Natural killer cell treated with Interleukin-12 subunit alpha and Interleukin-12 subunit beta and Interleukin-15 and Interleukin-18, amount 100 ng/mL, for 72 hours (primary cell): ENCODE measurements around the gene GALNT9. TPM values are rescaled to one million over a fixed set of nuclear protein-coding genes. Genes with fewer than 3 reads are reported as not detected.
A peak's percentile ranks its signal among the peaks of the same experiment; 100 is the strongest.
"Not testable (repeated sequence)": the region's sequence is repeated elsewhere in the genome, so short reads cannot be mapped to it uniquely, and the experiment has no call there.

ENCODE experiments used
- ATAC-seq, 2 donors: fragments of 150-1000 bp; cut with Tn5 transposase in 1 of 2; sonication (Bioruptor Pico), chemical (Tn5 transposase) in 1 of 2; 2 replicates each; pipeline ENCODE4 v1.10.0; 2021
- DNase-seq: peaks from one replicate; pipeline ENCODE4 v3.0.0; 2022; ENCODE audit warnings: low spot score
- H3K27ac Mint-ChIP-seq, 2 donors: 1 replicate in 1 of 2; 2 replicates in 1 of 2; pipeline ENCODE4 v1.8.0; 2022; ENCODE audit warnings: mixed read lengths in 2 of 2, mild to moderate bottlenecking in 1 of 2, moderate library complexity in 1 of 2
- H3K27me3 Mint-ChIP-seq, 2 donors: 1 replicate in 1 of 2; 2 replicates in 1 of 2; pipeline ENCODE4 v1.8.0; 2022; ENCODE audit warnings: mixed read lengths in 2 of 2
- H3K36me3 Mint-ChIP-seq: one replicate; pipeline ENCODE4 v1.8.0; 2022; ENCODE audit warnings: mixed read lengths
- H3K4me1 Mint-ChIP-seq, 2 donors: 1 replicate in 1 of 2; 2 replicates in 1 of 2; pipeline ENCODE4 v1.8.0; 2022; ENCODE audit warnings: low read depth in 2 of 2, mixed read lengths in 2 of 2, mild to moderate bottlenecking in 1 of 2
- H3K4me3 Mint-ChIP-seq: one replicate; pipeline ENCODE4 v1.8.0; 2022; ENCODE audit warnings: mixed read lengths
- H3K9me3 Mint-ChIP-seq: 2 replicates; pipeline ENCODE4 v1.8.0; 2022; ENCODE audit warnings: mixed read lengths
- total RNA-seq, 2 donors: library from RNA; stranded (reverse); gene quantifications; one replicate each; pipeline ENCODE4 v1.2.3, GENCODE V29; 2022

GALNT9 gene
- total RNA-seq, 2 donors from 2014 or later, result not detected

DNA sequence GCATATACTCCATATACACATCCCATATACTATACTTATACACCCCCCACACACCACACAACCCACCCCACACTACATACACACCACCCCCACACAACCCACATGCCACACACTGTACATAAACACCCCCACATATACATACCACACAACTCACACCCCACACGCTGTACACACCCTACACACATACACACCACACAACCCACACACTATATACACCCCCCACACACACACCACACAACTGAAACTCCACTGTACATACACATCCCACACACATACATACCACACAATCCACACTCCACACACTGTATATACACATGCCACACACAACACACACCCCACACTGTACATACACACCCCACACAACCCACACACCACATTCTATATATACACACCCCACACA is 104.2 kb downstream of the GALNT9 start:
- H3K4me1 Mint-ChIP-seq, result peaks cover 7 to 8% of the 10 kb centered on the region in 2 donors
- no peak for DNase-seq
- no peak overlapping the region for H3K4me3 Mint-ChIP-seq
- no peaks in the 10 kb centered on the region for H3K36me3 Mint-ChIP-seq
- H3K27me3 Mint-ChIP-seq, result peaks cover 3 to 4% of the 10 kb centered on the region in 2 donors
- no peaks in the 10 kb centered on the region for H3K9me3 Mint-ChIP-seq
- H3K27ac Mint-ChIP-seq, result no peak overlapping the region
- ATAC-seq, result no peak

DNA sequence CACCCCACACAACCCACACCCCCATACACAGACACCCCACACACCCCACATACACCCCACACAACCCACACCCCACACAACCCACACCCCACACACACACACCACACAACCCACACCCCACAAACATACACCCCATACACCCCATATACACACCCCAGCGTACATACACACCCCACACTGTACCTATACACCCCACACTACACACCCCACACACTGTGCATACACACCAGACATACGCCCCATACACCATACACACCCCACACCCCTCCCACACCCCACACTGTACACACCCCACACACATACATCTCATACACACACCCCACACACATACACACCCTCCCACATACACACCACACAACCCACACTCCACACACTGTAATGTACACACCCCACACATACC is 104.9 kb downstream of the GALNT9 start:
- Mint-ChIP-seq H3K27ac (no peak overlapping the region), H3K4me1 (peaks cover 7 to 8% of the 10 kb centered on the region in 2 donors), H3K27me3 (peaks cover 8% of the 10 kb centered on the region in 2 donors), H3K4me3 (no peak overlapping the region), H3K36me3 (no peaks in the 10 kb centered on the region), H3K9me3 (no peaks in the 10 kb centered on the region)
- ATAC-seq, result no peak
- DNase-seq, result no peak

DNA sequence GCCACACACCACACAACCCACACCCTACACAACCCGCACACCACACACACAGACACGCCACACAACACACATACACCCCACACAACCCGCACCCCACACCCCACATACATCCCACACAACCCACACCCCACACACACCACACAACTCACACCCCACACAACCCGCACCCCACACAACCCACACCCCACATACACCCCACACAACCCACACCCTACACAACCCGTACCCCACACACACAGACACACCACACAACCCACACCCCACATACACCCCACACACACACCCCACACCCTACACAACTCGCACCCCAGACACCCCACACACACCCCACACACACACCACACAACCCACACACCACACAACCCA is 106.6 kb downstream of the GALNT9 start:
- H3K27ac Mint-ChIP-seq, result peak overlapping the region; percentile 25 to 37
- H3K9me3 Mint-ChIP-seq, result no peaks in the 10 kb centered on the region
- ATAC-seq, result peak in 1 of 2 donors; percentile 4
- no peak for DNase-seq
- H3K36me3 Mint-ChIP-seq, result no peaks in the 10 kb centered on the region
- H3K4me3 Mint-ChIP-seq, result peak overlapping the region; percentile 51
- peaks cover 7 to 10% of the 10 kb centered on the region in 2 donors for H3K4me1 Mint-ChIP-seq
- H3K27me3 Mint-ChIP-seq, result peaks cover 9 to 13% of the 10 kb centered on the region in 2 donors

DNA sequence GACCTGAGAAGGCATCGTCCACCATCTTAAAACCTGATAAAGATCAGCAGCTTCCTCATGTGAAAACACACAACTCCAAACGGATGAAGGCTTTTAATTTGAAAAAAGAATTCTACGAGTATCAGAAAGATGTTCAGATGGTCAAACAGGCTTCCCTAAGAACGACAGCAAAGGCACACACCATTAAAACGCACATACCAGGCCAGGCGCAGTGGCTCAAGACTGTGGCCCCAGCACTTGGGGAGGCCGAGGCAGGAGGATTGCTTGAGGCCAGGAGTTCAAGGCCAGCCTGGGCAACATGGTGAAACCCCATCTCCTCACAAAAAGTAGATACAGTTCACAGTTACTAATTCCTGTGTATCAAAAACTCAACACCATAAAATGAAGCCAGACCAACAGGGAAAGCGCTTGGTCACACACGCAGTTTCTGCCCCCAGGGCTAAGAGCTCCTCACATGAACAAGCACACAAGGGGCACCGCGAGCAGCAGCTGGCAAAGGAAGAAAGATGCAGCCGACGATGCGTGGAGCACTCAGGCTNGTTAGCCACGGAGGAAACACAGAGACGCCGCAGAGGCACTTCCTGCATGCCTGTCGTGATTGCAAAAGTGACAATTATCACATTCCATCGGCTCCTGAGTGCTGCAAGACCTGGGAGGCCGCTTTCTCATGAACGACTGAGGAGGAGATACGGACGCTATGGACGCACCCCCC is 107.1 kb downstream of the GALNT9 start:
- ATAC-seq (peak; percentile 61 to 74), DNase-seq (peak; percentile 63)
- Mint-ChIP-seq H3K9me3 (no peaks in the 10 kb centered on the region), H3K36me3 (no peaks in the 10 kb centered on the region), H3K4me3 (peak overlapping the region; percentile 51), H3K4me1 (peaks cover 7 to 11% of the 10 kb centered on the region in 2 donors), H3K27me3 (peaks cover 14 to 19% of the 10 kb centered on the region in 2 donors), H3K27ac (peak overlapping the region; percentile 25 to 37)

DNA sequence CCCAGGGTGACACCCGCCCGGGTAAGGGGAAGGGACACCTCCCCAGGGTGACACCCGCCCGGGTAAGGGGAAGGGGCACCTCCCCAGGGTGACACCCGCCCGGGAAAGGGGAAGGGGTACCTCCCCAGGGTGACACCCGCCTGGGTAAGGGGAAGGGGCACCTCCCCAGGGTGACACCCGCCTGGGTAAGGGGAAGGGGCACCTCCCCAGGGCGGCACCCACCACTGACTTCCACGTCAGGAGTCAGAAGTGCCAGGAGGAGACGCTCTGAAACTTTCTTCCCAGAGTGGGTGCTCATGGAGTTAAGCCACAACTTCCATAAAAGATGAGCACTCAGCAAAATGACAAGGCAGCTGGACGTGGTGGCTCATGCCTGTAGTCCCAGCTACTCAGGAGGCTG is 109.6 kb downstream of the GALNT9 start:
- DNase-seq, ATAC-seq, H3K36me3 Mint-ChIP-seq, H3K27ac Mint-ChIP-seq, H3K4me3 Mint-ChIP-seq, H3K9me3 Mint-ChIP-seq: not testable (repeated sequence)
- Mint-ChIP-seq H3K4me1 (peaks cover 7 to 11% of the 10 kb centered on the region in 2 donors), H3K27me3 (peaks cover 23 to 25% of the 10 kb centered on the region in 2 donors)

DNA sequence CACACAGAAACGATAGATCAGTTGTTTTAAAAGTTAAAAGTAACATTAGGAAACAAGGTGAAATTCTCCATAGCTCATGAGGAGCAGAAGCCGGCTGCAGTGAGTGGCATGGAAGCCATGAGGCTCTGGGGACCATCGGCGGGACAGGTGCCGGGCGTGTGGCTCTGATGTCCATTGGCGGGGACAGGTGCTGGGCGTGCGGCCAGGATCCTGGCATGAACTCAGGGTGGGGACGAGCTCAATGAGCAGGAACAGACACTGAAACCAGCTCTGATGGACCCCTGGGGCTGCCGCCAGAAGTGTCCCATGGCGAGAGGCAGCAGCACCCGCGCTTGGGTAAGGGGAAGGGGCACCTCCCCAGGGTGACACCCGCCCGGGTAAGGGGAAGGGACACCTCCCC is 110.1 kb downstream of the GALNT9 start:
- H3K4me3 Mint-ChIP-seq, result no peak overlapping the region
- DNase-seq (no peak), ATAC-seq (no peak)
- no peak overlapping the region for H3K27ac Mint-ChIP-seq
- peaks cover 7 to 11% of the 10 kb centered on the region in 2 donors for H3K4me1 Mint-ChIP-seq
- H3K36me3 Mint-ChIP-seq, result no peaks in the 10 kb centered on the region
- H3K27me3 Mint-ChIP-seq, result peaks cover 23 to 25% of the 10 kb centered on the region in 2 donors
- no peaks in the 10 kb centered on the region for H3K9me3 Mint-ChIP-seq

DNA sequence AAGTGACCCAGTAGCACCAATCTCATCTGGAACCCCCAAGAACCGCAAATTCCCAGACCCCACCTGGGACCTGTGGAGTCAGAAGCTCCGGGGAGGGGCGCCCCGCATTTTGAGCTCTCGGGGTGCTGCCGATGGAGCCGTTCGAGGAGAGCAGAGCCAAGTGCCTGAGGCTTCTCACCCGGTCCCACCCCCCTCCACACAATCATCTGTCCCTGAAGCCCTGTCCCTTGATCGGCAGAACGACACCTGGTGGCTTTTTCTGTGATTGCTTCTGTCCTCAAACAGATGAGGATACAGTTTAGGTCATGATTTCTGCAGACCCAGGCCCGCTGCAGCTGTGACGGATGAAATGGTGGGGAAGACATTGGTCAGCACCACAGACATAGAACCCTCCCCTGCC is 110.5 kb downstream of the GALNT9 start:
- ATAC-seq, result peak in 1 of 2 donors; percentile 16
- Mint-ChIP-seq H3K27ac (no peak overlapping the region), H3K36me3 (no peaks in the 10 kb centered on the region), H3K4me1 (peaks cover 7 to 11% of the 10 kb centered on the region in 2 donors), H3K27me3 (peaks cover 23 to 25% of the 10 kb centered on the region in 2 donors), H3K4me3 (no peak overlapping the region), H3K9me3 (no peaks in the 10 kb centered on the region)
- DNase-seq, result no peak

DNA sequence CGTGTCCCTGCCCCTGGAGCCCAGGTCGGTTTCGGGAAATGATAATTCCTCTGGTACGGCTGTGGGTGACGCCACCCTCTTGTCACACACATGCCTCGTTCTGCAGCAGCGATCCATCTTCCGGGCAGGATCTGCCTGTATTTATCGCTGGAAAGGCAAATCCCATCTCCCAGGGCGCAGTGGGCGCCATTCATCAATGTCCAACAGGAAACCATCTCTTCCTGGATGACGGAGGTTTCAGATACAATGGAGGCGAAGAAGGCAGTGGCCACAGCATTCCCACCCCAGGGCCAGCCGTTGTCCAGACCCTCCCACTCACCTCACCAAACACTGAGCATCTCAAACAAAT is 110.9 kb downstream of the GALNT9 start:
- peaks cover 23 to 25% of the 10 kb centered on the region in 2 donors for H3K27me3 Mint-ChIP-seq
- DNase-seq, result no peak
- H3K36me3 Mint-ChIP-seq, result no peaks in the 10 kb centered on the region
- peaks cover 7 to 11% of the 10 kb centered on the region in 2 donors for H3K4me1 Mint-ChIP-seq
- no peak overlapping the region for H3K4me3 Mint-ChIP-seq
- ATAC-seq, result no peak
- H3K9me3 Mint-ChIP-seq, result no peaks in the 10 kb centered on the region
- H3K27ac Mint-ChIP-seq, result no peak overlapping the region

DNA sequence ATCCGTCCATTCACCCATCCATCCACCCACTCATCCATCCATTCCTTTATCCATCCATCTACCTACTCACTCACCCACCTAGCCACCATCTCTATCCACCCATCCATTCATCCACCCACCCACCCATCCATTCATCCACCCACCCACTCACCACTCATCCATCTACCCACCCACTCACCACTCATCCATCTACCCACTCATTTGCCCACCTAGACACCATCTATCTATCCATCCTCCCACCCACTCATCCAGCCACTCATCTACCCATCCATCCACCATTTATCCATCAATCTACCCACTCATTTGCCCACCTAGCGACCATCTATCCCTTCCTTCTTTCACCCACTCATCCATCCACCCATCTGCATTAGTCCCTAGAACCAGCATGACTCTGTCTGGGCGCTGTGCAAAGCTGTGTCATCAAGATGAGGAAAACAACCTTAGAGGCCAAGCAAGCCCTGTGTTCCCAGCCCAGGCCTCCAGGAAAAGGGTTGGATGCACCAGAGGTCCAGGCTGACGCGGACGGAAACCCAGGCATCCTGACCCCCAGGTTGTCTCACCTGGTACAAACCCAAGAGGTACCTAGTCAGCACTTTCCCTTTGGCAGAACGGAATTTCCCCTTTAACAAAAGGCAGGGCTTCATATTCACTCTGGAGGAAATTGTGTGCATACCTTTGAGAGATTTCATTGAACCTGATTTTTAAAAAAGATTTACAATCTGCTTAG is 111.4 kb downstream of the GALNT9 start:
- peaks cover 23 to 25% of the 10 kb centered on the region in 2 donors for H3K27me3 Mint-ChIP-seq
- no peak for ATAC-seq
- no peaks in the 10 kb centered on the region for H3K9me3 Mint-ChIP-seq
- H3K27ac Mint-ChIP-seq, result no peak overlapping the region
- no peaks in the 10 kb centered on the region for H3K36me3 Mint-ChIP-seq
- no peak overlapping the region for H3K4me3 Mint-ChIP-seq
- DNase-seq, result no peak
- peaks cover 7 to 11% of the 10 kb centered on the region in 2 donors for H3K4me1 Mint-ChIP-seq

DNA sequence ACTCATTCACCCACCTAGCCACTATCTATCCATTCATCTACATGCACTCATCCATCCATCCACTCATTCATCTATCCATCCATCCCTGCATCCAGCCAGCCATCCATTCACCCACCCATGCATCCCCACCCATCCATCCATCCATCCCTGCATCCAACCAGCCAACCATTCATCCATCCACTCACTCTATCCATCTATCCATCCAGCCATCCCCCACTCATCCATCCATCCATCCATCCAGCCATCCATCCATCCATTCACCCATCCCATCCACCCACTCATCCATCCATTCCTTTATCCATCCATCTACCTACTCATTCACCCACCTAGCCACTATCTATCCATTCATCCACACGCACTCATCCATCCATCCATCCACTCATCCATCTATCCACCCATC is 112.0 kb downstream of the GALNT9 start:
- no peak overlapping the region for H3K27ac Mint-ChIP-seq

DNA sequence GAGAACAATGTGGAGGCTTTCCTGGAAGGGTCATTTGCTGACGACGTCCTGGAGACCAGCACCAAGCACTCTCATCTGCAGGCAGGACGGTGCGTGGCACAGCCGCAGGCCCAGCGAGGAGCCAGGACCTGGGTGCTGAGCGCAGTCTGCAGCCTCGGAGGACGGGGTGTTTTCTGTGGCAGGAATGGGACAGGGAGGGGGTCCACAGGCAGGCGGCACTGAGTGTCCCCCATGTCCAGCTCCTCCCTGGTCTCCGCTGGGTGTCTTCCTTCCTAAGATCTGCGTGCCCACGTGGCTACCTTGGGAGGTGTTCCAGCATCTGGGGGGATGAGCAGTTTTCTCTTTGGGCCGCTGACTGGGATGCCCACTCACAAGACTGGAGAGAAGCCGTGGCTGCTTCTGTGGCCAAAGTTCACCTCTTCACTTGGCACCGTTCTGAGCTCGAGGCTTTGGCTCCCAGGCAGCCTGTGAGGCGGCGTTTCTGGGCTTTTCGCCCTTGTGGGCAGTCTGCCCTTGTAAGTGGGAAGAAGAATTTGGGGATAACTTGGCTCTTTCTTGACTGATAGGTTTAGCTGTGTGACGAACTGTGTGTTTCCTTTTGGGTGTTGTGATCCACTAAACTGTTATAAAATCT is 112.9 kb downstream of the GALNT9 start:
- Mint-ChIP-seq H3K4me1 (peaks cover 0 to 3% of the 10 kb centered on the region in 2 donors), H3K27ac (no peak overlapping the region), H3K27me3 (peaks cover 23 to 25% of the 10 kb centered on the region in 2 donors), H3K36me3 (no peaks in the 10 kb centered on the region), H3K9me3 (no peaks in the 10 kb centered on the region), H3K4me3 (no peak overlapping the region)
- no peak for DNase-seq
- peak in 1 of 2 donors; percentile 50 for ATAC-seq

More for the DNA sequence above, 112.0 kb downstream of the GALNT9 start:
- no peaks in the 10 kb centered on the region for H3K36me3 Mint-ChIP-seq
- peaks cover 23 to 25% of the 10 kb centered on the region in 2 donors for H3K27me3 Mint-ChIP-seq
- no peak overlapping the region for H3K4me3 Mint-ChIP-seq
- DNase-seq, result no peak
- no peaks in the 10 kb centered on the region for H3K9me3 Mint-ChIP-seq
- ATAC-seq, result no peak
- peaks cover 3 to 8% of the 10 kb centered on the region in 2 donors for H3K4me1 Mint-ChIP-seq

DNA sequence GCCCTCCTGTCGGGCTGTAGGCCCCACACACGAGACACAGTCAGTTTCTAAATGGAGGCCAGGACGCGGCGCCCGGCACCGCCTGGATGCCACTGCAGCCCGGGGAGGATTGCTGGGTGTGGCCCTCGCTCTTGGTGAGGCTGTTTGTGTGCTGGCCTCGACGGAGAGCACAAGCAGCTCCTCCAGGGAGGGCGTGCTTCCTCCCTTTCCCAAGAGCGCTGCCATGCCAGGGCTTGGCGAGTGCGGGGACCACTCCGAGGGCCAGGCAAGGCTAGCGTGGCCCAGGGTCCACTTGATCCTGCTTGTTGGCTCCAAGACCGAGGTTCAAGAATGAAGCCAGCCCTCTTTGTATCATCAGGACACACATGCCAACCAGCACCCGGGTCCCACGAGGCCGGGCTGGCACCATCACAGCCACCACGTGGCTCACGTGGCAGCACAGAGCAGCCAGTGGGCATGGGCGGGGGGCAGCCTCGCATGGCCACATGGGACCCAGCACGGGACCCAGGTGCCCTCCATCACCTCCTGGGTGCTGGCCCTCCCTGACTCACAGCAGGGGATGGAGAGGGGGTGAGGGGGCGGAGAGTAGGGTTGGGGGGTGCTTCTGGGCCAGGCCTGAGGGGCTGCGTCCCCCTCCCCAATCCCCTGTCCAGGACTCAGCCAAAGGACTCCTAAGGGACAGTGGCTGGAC is 113.9 kb downstream of the GALNT9 start:
- no peaks in the 10 kb centered on the region for H3K36me3 Mint-ChIP-seq
- H3K27ac Mint-ChIP-seq, result no peak overlapping the region
- DNase-seq (no peak), ATAC-seq (no peak)
- peaks cover 23 to 25% of the 10 kb centered on the region in 2 donors for H3K27me3 Mint-ChIP-seq
- peaks cover 0 to 3% of the 10 kb centered on the region in 2 donors for H3K4me1 Mint-ChIP-seq
- no peak overlapping the region for H3K4me3 Mint-ChIP-seq
- H3K9me3 Mint-ChIP-seq, result no peaks in the 10 kb centered on the region

DNA sequence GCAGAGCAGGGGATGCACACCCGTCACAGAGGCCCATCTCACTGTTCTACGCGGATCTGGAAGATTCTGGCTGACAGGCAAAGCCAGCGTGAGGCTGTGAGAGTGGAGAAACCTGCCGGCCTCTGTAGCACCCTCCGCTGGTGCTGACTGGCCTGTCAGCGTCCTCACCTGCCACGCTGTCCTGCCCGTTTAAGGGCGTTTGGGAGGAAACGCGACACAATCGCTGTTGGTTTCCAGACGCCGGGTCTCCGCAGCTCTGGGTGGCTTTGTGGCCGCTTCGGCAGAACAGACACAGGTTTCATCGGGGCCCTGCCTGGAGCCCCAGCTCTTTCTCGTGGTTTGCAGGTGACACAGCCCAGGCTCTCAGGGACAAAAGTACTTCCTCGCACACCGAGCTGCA is 114.5 kb downstream of the GALNT9 start:
- no peak overlapping the region for H3K27ac Mint-ChIP-seq
- H3K27me3 Mint-ChIP-seq, result peaks cover 17 to 19% of the 10 kb centered on the region in 2 donors
- no peak for DNase-seq
- ATAC-seq, result no peak
- H3K9me3 Mint-ChIP-seq, result no peaks in the 10 kb centered on the region
- H3K4me1 Mint-ChIP-seq, result peaks cover 0 to 3% of the 10 kb centered on the region in 2 donors
- H3K4me3 Mint-ChIP-seq, result no peak overlapping the region
- H3K36me3 Mint-ChIP-seq, result no peaks in the 10 kb centered on the region
